HCT116 (cell line): ENCODE measurements around the gene SEPTIN2. TPM values are rescaled to one million over a fixed set of nuclear protein-coding genes. Genes with fewer than 3 reads are reported as not detected.

Experiments used
- ATF3 ChIP-seq: IDR thresholded peaks from 2 replicates; pipeline ENCODE4 v1.6.1; 2012
- CBX3 ChIP-seq: IDR thresholded peaks from 2 replicates; pipeline ENCODE4 v1.6.1; 2012; ENCODE audit warnings: low read depth
- CEBPB ChIP-seq: IDR thresholded peaks from 2 replicates; pipeline ENCODE4 v1.6.1; 2012; ENCODE audit warnings: low read depth
- EGR1 ChIP-seq: IDR thresholded peaks from 2 replicates; pipeline ENCODE4 v1.6.1; 2012; ENCODE audit warnings: low read depth
- ELF1 ChIP-seq: IDR thresholded peaks from 2 replicates; pipeline ENCODE4 v1.6.1; 2012; ENCODE audit warnings: low read depth, borderline replicate concordance
- EZH2 ChIP-seq: fragments of 200-600 bp; sonication (generic); IDR thresholded peaks from 2 replicates; pipeline ENCODE4 v1.6.1; 2017; ENCODE audit warnings: antibody characterized with exemption, mixed run types
- EZH2phosphoT487 ChIP-seq: fragments of 200-600 bp; IDR thresholded peaks from 2 replicates; pipeline ENCODE4 v1.6.1; 2018; ENCODE audit warnings: antibody characterized with exemption, borderline replicate concordance
- POLR2AphosphoS5 ChIP-seq: IDR thresholded peaks from 2 replicates; pipeline ENCODE4 v1.6.1; 2011; ENCODE audit warnings: mild to moderate bottlenecking, low read depth, low read length, moderate library complexity
- RAD21 ChIP-seq: IDR thresholded peaks from 2 replicates; pipeline ENCODE4 v1.6.1; 2012; ENCODE audit warnings: low read depth, mild to moderate bottlenecking
- SP1 ChIP-seq: IDR thresholded peaks from 2 replicates; pipeline ENCODE4 v1.6.1; 2012; ENCODE audit warnings: low read depth
- TCF7L2 ChIP-seq: IDR thresholded peaks from 2 replicates; pipeline ENCODE4 v1.7.0; 2011; ENCODE audit warnings: borderline replicate concordance, inconsistent platforms; ENCODE audit not compliant: insufficient read depth, insufficient read length; ENCODE audit errors: extremely low read depth
- YY1 ChIP-seq: IDR thresholded peaks from 2 replicates; pipeline ENCODE4 v1.6.1; 2011; ENCODE audit warnings: low read length, low read depth, moderate library complexity, mild to moderate bottlenecking; ENCODE audit not compliant: insufficient replicate concordance; ENCODE audit errors: extremely low read depth
- ZFX ChIP-seq: fragments of 450-650 bp; IDR thresholded peaks from 2 replicates; pipeline ENCODE4 v1.6.1; 2017
- total RNA-seq: library from RNA; stranded (reverse); gene quantifications from one replicate; pipeline ENCODE4 v1.2.1, GENCODE V29; 2021; ENCODE audit not compliant: unreplicated experiment
- TF ChIP-seq, protein P1 (sequence below): IDR thresholded peaks from 2 replicates; pipeline ENCODE4 v1.6.1; 2012; ENCODE audit warnings: low read depth
- TF ChIP-seq, protein P2 (sequence below): IDR thresholded peaks from 2 replicates; pipeline ENCODE4 v1.6.1; 2012

Gene SEPTIN2
- total RNA-seq, 1 experiment from 2014 or later: 317 TPM

DNA sequence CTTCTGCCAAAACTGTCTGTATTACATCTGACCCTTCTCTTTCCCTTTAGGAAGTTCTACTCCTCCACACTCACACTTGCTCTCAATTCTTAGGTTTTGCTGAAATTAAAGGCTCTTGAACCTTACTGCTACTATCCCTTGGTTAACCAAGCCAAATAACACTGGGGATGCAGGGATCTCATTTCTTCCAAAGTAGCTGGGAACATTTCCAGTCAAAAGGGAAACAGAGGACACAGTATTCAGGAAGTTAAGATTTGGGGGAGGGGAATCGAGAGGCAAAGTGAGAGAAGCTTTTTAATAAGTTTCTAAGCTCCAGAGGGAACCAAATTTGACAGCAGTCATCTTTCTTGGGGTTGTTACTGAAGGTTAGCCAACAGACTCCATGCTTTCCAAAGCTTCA, 6.2 kb downstream of the SEPTIN2 start (continued):
- TF ChIP-seq, protein P1, sequence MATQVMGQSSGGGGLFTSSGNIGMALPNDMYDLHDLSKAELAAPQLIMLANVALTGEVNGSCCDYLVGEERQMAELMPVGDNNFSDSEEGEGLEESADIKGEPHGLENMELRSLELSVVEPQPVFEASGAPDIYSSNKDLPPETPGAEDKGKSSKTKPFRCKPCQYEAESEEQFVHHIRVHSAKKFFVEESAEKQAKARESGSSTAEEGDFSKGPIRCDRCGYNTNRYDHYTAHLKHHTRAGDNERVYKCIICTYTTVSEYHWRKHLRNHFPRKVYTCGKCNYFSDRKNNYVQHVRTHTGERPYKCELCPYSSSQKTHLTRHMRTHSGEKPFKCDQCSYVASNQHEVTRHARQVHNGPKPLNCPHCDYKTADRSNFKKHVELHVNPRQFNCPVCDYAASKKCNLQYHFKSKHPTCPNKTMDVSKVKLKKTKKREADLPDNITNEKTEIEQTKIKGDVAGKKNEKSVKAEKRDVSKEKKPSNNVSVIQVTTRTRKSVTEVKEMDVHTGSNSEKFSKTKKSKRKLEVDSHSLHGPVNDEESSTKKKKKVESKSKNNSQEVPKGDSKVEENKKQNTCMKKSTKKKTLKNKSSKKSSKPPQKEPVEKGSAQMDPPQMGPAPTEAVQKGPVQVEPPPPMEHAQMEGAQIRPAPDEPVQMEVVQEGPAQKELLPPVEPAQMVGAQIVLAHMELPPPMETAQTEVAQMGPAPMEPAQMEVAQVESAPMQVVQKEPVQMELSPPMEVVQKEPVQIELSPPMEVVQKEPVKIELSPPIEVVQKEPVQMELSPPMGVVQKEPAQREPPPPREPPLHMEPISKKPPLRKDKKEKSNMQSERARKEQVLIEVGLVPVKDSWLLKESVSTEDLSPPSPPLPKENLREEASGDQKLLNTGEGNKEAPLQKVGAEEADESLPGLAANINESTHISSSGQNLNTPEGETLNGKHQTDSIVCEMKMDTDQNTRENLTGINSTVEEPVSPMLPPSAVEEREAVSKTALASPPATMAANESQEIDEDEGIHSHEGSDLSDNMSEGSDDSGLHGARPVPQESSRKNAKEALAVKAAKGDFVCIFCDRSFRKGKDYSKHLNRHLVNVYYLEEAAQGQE: no peak
- TF ChIP-seq ATF3: no peak
- TF ChIP-seq YY1: no peak
- no peak for TF ChIP-seq ELF1
- TF ChIP-seq RAD21: no peak
- no peak for TF ChIP-seq CBX3
- TF ChIP-seq EZH2phosphoT487: no peak
- TF ChIP-seq, protein P2, sequence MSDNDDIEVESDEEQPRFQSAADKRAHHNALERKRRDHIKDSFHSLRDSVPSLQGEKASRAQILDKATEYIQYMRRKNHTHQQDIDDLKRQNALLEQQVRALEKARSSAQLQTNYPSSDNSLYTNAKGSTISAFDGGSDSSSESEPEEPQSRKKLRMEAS: no peak
- no peak for TF ChIP-seq CEBPB
- no peak for TF ChIP-seq ZFX
- no peak for TF ChIP-seq EZH2
- no peak for TF ChIP-seq SP1
- TF ChIP-seq TCF7L2: no peak
- TF ChIP-seq EGR1: no peak
- TF ChIP-seq POLR2AphosphoS5: no peak
